ENCODE measurements around the gene TUBGCP3. TPM values are rescaled to one million over a fixed set of nuclear protein-coding genes. Genes with fewer than 3 reads are reported as not detected.
A peak's percentile ranks its signal among the peaks of the same experiment; 100 is the strongest.
"Not testable (repeated sequence)": the region's sequence is repeated elsewhere in the genome, so short reads cannot be mapped to it uniquely, and the experiment has no call there.

TUBGCP3 gene
- total RNA-seq (2014; rRNA removed; shearing (Covaris generic); ENCODE audit: low replicate concordance), result 49.9 and 52.8 TPM in 2 replicates

GRCh38 chr13:112587764-112588489 lies at the start of gene TUBGCP3:
TSS of gene TUBGCP3 (minus strand) at chr13:112588153. CDS start at chr13:112587980, 173 bp downstream.
- Histone ChIP-seq H3K9ac (ENCODE audit: low read length) (peak within 1 kb of the TSS; percentile 100), H2AFZ (ENCODE audit: low read length) (peak within 1 kb of the TSS; percentile 95), H3K4me2 (ENCODE audit: low read depth, low read length, poor library complexity, severe bottlenecking) (peak within 1 kb of the TSS; percentile 85), H3K9me2 (replicated peaks; ENCODE audit: insufficient read depth, low read length) (no peaks in the 10 kb centered on the region; the same call in 1 of the 2 replicates), H3K36me3 (ENCODE audit: insufficient read depth, low read length) (no peaks in the 10 kb centered on the region), H3K4me3 (ENCODE audit: low read length) (peak within 1 kb of the TSS; percentile 98), H3K9me3 (ENCODE audit: low read length) (no peaks in the 10 kb centered on the region), H4K20me1 (ENCODE audit: insufficient read depth, low read depth, low read length) (no peaks in the 10 kb centered on the region), H3K79me2 (ENCODE audit: low read length) (peaks cover 50% of the 10 kb centered on the region), H3K27me3 (ENCODE audit: low read length) (no peaks in the 10 kb centered on the region), H3K27ac (ENCODE audit: low read length) (peak within 1 kb of the TSS; percentile 85), H3K4me1 (ENCODE audit: low read length) (peaks cover 44% of the 10 kb centered on the region)
- peak; percentile 93 for DNase-seq

- no peaks in the 10 kb centered on the region for H3K36me3 ChIP-seq (ENCODE audit: insufficient read depth, low read length)
- H3K9ac ChIP-seq (ENCODE audit: low read length), result no peak overlapping the region
- H3K4me1 ChIP-seq (ENCODE audit: low read length), result no peaks in the 10 kb centered on the region
- no peaks in the 10 kb centered on the region for H3K9me2 ChIP-seq (replicated peaks; ENCODE audit: insufficient read depth, low read length)
- H3K4me2 ChIP-seq (ENCODE audit: low read depth, low read length, poor library complexity, severe bottlenecking), result no peak overlapping the region
- no peak overlapping the region for H2AFZ ChIP-seq (ENCODE audit: low read length)
- no peak overlapping the region for H3K4me3 ChIP-seq (ENCODE audit: low read length)
- no peaks in the 10 kb centered on the region for H3K9me3 ChIP-seq (ENCODE audit: low read length)
- no peaks in the 10 kb centered on the region for H3K27me3 ChIP-seq (ENCODE audit: low read length)
- no peak overlapping the region for H3K27ac ChIP-seq (ENCODE audit: low read length)
- H3K79me2 ChIP-seq (ENCODE audit: low read length), result no peaks in the 10 kb centered on the region
- no peaks in the 10 kb centered on the region for H4K20me1 ChIP-seq (ENCODE audit: insufficient read depth, low read depth, low read length)
- DNase-seq, result no peak
Observed at GRCh38 chr13:112637017-112637801, 49.3 kb upstream of the TUBGCP3 start.

GRCh38 chr13:112636401-112636975 lies 48.5 kb upstream of the TUBGCP3 start:
- Histone ChIP-seq H3K79me2 (ENCODE audit: low read length) (no peaks in the 10 kb centered on the region), H3K9me3 (ENCODE audit: low read length) (no peaks in the 10 kb centered on the region), H3K9ac (ENCODE audit: low read length) (no peak overlapping the region), H3K9me2 (replicated peaks; ENCODE audit: insufficient read depth, low read length) (no peaks in the 10 kb centered on the region), H4K20me1 (ENCODE audit: insufficient read depth, low read depth, low read length) (no peaks in the 10 kb centered on the region), H2AFZ (ENCODE audit: low read length) (no peak overlapping the region), H3K4me1 (ENCODE audit: low read length) (no peaks in the 10 kb centered on the region), H3K27ac (ENCODE audit: low read length) (no peak overlapping the region), H3K27me3 (ENCODE audit: low read length) (no peaks in the 10 kb centered on the region), H3K4me2 (ENCODE audit: low read depth, low read length, poor library complexity, severe bottlenecking) (no peak overlapping the region), H3K36me3 (ENCODE audit: insufficient read depth, low read length) (no peaks in the 10 kb centered on the region), H3K4me3 (ENCODE audit: low read length) (no peak overlapping the region)
- no peak for DNase-seq

GRCh38 chr13:112635323-112635722 lies 47.4 kb upstream of the TUBGCP3 start:
- H3K79me2 ChIP-seq (ENCODE audit: low read length), result no peaks in the 10 kb centered on the region
- no peak overlapping the region for H3K4me2 ChIP-seq (ENCODE audit: low read depth, low read length, poor library complexity, severe bottlenecking)
- H3K36me3 ChIP-seq (ENCODE audit: insufficient read depth, low read length), result no peaks in the 10 kb centered on the region
- H3K4me3 ChIP-seq (ENCODE audit: low read length), result no peak overlapping the region
- no peak overlapping the region for H2AFZ ChIP-seq (ENCODE audit: low read length)
- H3K9me3 ChIP-seq (ENCODE audit: low read length), result no peaks in the 10 kb centered on the region
- no peaks in the 10 kb centered on the region for H3K4me1 ChIP-seq (ENCODE audit: low read length)
- no peak overlapping the region for H3K9ac ChIP-seq (ENCODE audit: low read length)
- H3K27me3 ChIP-seq (ENCODE audit: low read length), result no peaks in the 10 kb centered on the region
- DNase-seq, result no peak
- H4K20me1 ChIP-seq (ENCODE audit: insufficient read depth, low read depth, low read length), result no peaks in the 10 kb centered on the region
- no peaks in the 10 kb centered on the region for H3K9me2 ChIP-seq (replicated peaks; ENCODE audit: insufficient read depth, low read length)
- H3K27ac ChIP-seq (ENCODE audit: low read length), result no peak overlapping the region

GRCh38 chr13:112634102-112634501 lies 46.1 kb upstream of the TUBGCP3 start:
- Histone ChIP-seq H3K79me2 (ENCODE audit: low read length) (no peaks in the 10 kb centered on the region), H3K4me1 (ENCODE audit: low read length) (no peaks in the 10 kb centered on the region), H3K9ac (ENCODE audit: low read length) (no peak overlapping the region), H3K4me2 (ENCODE audit: low read depth, low read length, poor library complexity, severe bottlenecking) (no peak overlapping the region), H3K36me3 (ENCODE audit: insufficient read depth, low read length) (no peaks in the 10 kb centered on the region), H3K27me3 (ENCODE audit: low read length) (no peaks in the 10 kb centered on the region), H3K4me3 (ENCODE audit: low read length) (no peak overlapping the region), H3K27ac (ENCODE audit: low read length) (no peak overlapping the region), H2AFZ (ENCODE audit: low read length) (no peak overlapping the region), H3K9me2 (replicated peaks; ENCODE audit: insufficient read depth, low read length) (no peaks in the 10 kb centered on the region), H4K20me1 (ENCODE audit: insufficient read depth, low read depth, low read length) (no peaks in the 10 kb centered on the region), H3K9me3 (ENCODE audit: low read length) (no peaks in the 10 kb centered on the region)
- no peak for DNase-seq

- H3K27me3 ChIP-seq (ENCODE audit: low read length); H3K9ac ChIP-seq (ENCODE audit: low read length); H3K79me2 ChIP-seq (ENCODE audit: low read length); DNase-seq; H4K20me1 ChIP-seq (ENCODE audit: insufficient read depth, low read depth, low read length); H3K4me2 ChIP-seq (ENCODE audit: low read depth, low read length, poor library complexity, severe bottlenecking); H3K36me3 ChIP-seq (ENCODE audit: insufficient read depth, low read length); H3K9me2 ChIP-seq (replicated peaks; ENCODE audit: insufficient read depth, low read length); H3K4me1 ChIP-seq (ENCODE audit: low read length); H3K4me3 ChIP-seq (ENCODE audit: low read length); H2AFZ ChIP-seq (ENCODE audit: low read length); H3K9me3 ChIP-seq (ENCODE audit: low read length); H3K27ac ChIP-seq (ENCODE audit: low read length): not testable (repeated sequence)
Observed at GRCh38 chr13:112630226-112630625, 42.3 kb upstream of the TUBGCP3 start.

- Histone ChIP-seq H3K36me3 (ENCODE audit: insufficient read depth, low read length) (no peaks in the 10 kb centered on the region), H2AFZ (ENCODE audit: low read length) (no peak overlapping the region), H3K9me2 (replicated peaks; ENCODE audit: insufficient read depth, low read length) (no peaks in the 10 kb centered on the region), H3K27ac (ENCODE audit: low read length) (no peak overlapping the region), H3K9me3 (ENCODE audit: low read length) (no peaks in the 10 kb centered on the region), H4K20me1 (ENCODE audit: insufficient read depth, low read depth, low read length) (no peaks in the 10 kb centered on the region), H3K4me2 (ENCODE audit: low read depth, low read length, poor library complexity, severe bottlenecking) (no peak overlapping the region), H3K4me1 (ENCODE audit: low read length) (no peaks in the 10 kb centered on the region), H3K4me3 (ENCODE audit: low read length) (no peak overlapping the region), H3K9ac (ENCODE audit: low read length) (no peak overlapping the region), H3K27me3 (ENCODE audit: low read length) (no peaks in the 10 kb centered on the region), H3K79me2 (ENCODE audit: low read length) (no peaks in the 10 kb centered on the region)
- no peak for DNase-seq
Observed at GRCh38 chr13:112629161-112629560, 41.2 kb upstream of the TUBGCP3 start.

- not testable (repeated sequence) for H4K20me1 ChIP-seq (ENCODE audit: insufficient read depth, low read depth, low read length); H3K4me3 ChIP-seq (ENCODE audit: low read length); H3K4me1 ChIP-seq (ENCODE audit: low read length); H3K27me3 ChIP-seq (ENCODE audit: low read length); H3K9me2 ChIP-seq (replicated peaks; ENCODE audit: insufficient read depth, low read length); H3K27ac ChIP-seq (ENCODE audit: low read length); DNase-seq; H3K79me2 ChIP-seq (ENCODE audit: low read length); H3K9ac ChIP-seq (ENCODE audit: low read length); H3K9me3 ChIP-seq (ENCODE audit: low read length); H2AFZ ChIP-seq (ENCODE audit: low read length); H3K4me2 ChIP-seq (ENCODE audit: low read depth, low read length, poor library complexity, severe bottlenecking); H3K36me3 ChIP-seq (ENCODE audit: insufficient read depth, low read length)
Observed at GRCh38 chr13:112627613-112628012, 39.7 kb upstream of the TUBGCP3 start.
